WTC11 (cell line): ENCODE data around the gene IFT27. TPM values are rescaled to one million over a fixed set of nuclear protein-coding genes. Genes with fewer than 3 reads are reported as not detected.

ENCODE experiments used
- ATAC-seq: fragments of 200-7000 bp; cut with Tn5 transposase; 2 replicates; pipeline ENCODE4 v1.10.0; 2021; ENCODE audit warnings: mild to moderate bottlenecking, moderate library complexity
- CTCF ChIA-PET: fragments of 300-600 bp; sonication (Branson Sonifier 250); formaldehyde crosslinking; loops from one replicate; lab custom pipeline; 2021; ENCODE audit warnings: antibody characterized with exemption; lab: Charles Lee
- POLR2A ChIA-PET: fragments of 350-600 bp; sonication (Branson Sonifier 250); formaldehyde crosslinking; loops from one replicate; lab custom pipeline; 2021; ENCODE audit warnings: antibody characterized with exemption; lab: Charles Lee
- DNase-seq: peaks from one replicate; pipeline ENCODE4 v3.0.0; 2021; ENCODE audit warnings: low spot score
- H3K27ac Mint-ChIP-seq: 2 replicates; pipeline ENCODE4 v1.8.0; 2021; ENCODE audit warnings: mixed read lengths
- H3K27me3 Mint-ChIP-seq: 2 replicates; pipeline ENCODE4 v1.8.0; 2021; ENCODE audit warnings: low read depth, mild to moderate bottlenecking, moderate library complexity, mixed read lengths
- H3K36me3 Mint-ChIP-seq: 2 replicates; pipeline ENCODE4 v1.8.0; 2021; ENCODE audit warnings: mixed read lengths
- H3K4me1 Mint-ChIP-seq: 2 replicates; pipeline ENCODE4 v1.8.0; 2022; ENCODE audit warnings: mixed read lengths
- H3K4me3 Mint-ChIP-seq: 2 replicates; pipeline ENCODE4 v1.8.0; 2021; ENCODE audit warnings: mild to moderate bottlenecking, moderate library complexity, mixed read lengths
- H3K9me3 Mint-ChIP-seq: 2 replicates; pipeline ENCODE4 v1.8.0; 2021; ENCODE audit warnings: mixed read lengths
- ATF2 ChIP-seq: sonication (generic); formaldehyde crosslinking; IDR thresholded peaks from 2 replicates; pipeline ENCODE4 v1.8.1; 2022; ENCODE audit warnings: low read depth, missing genetic modification reagents, borderline replicate concordance
- CBFB ChIP-seq: sonication (generic); formaldehyde crosslinking; IDR thresholded peaks from 2 replicates; pipeline ENCODE4 v1.8.1; 2022; ENCODE audit warnings: mild to moderate bottlenecking, low read depth, missing genetic modification reagents
- CREM ChIP-seq: sonication (generic); formaldehyde crosslinking; IDR thresholded peaks from 2 replicates; pipeline ENCODE4 v1.8.1; 2022; ENCODE audit warnings: mild to moderate bottlenecking, missing genetic modification reagents, moderate library complexity
- E2F5 ChIP-seq: sonication (generic); formaldehyde crosslinking; IDR thresholded peaks from 2 replicates; pipeline ENCODE4 v1.8.1; 2022; ENCODE audit warnings: mild to moderate bottlenecking, moderate library complexity, missing genetic modification reagents
- EMX1 ChIP-seq: fragments of 250-450 bp; sonication (Bioruptor Pico); IDR thresholded peaks from 2 replicates; pipeline ENCODE4 v1.8.0; 2021; ENCODE audit warnings: mild to moderate bottlenecking
- GTF2I ChIP-seq: fragments of 250-450 bp; sonication (Bioruptor Pico); conservative IDR thresholded peaks from 2 replicates; pipeline ENCODE4 v1.4.0; 2021; ENCODE audit warnings: mild to moderate bottlenecking
- NR3C1 ChIP-seq: sonication (generic); formaldehyde crosslinking; conservative IDR thresholded peaks from 2 replicates; pipeline ENCODE4 v1.8.1; 2023; ENCODE audit warnings: low read depth, mild to moderate bottlenecking, missing genetic modification reagents
- OVOL2 ChIP-seq: fragments of 250-450 bp; sonication (Bioruptor Pico); IDR thresholded peaks from 2 replicates; pipeline ENCODE4 v1.9.0; 2021; ENCODE audit warnings: mild to moderate bottlenecking, borderline replicate concordance
- SMAD3 ChIP-seq: sonication (generic); formaldehyde crosslinking; IDR thresholded peaks from 2 replicates; pipeline ENCODE4 v1.8.0; 2022; ENCODE audit warnings: missing genetic modification reagents, mild to moderate bottlenecking, borderline replicate concordance
- TP53 ChIP-seq: sonication (generic); formaldehyde crosslinking; IDR thresholded peaks from 2 replicates; pipeline ENCODE4 v1.8.1; 2023; ENCODE audit warnings: mild to moderate bottlenecking, missing genetic modification reagents
- ZNF121 ChIP-seq: sonication (generic); formaldehyde crosslinking; IDR thresholded peaks from 2 replicates; pipeline ENCODE4 v1.8.0; 2023; ENCODE audit warnings: missing genetic modification reagents
- ZNF232 ChIP-seq: sonication (generic); formaldehyde crosslinking; IDR thresholded peaks from 2 replicates; pipeline ENCODE4 v1.8.0; 2022; ENCODE audit warnings: mild to moderate bottlenecking, missing genetic modification reagents
- ZNF263 ChIP-seq: sonication (generic); formaldehyde crosslinking; IDR thresholded peaks from 2 replicates; pipeline ENCODE4 v1.8.1; 2022; ENCODE audit warnings: low read depth, mild to moderate bottlenecking, moderate library complexity, missing genetic modification reagents
- ZNF317 ChIP-seq: sonication (generic); formaldehyde crosslinking; IDR thresholded peaks from 2 replicates; pipeline ENCODE4 v1.8.1; 2023; ENCODE audit warnings: low read depth, mild to moderate bottlenecking, moderate library complexity, missing genetic modification reagents, borderline replicate concordance
- ZSCAN18 ChIP-seq: fragments of 250-450 bp; sonication (Bioruptor Pico); IDR thresholded peaks from 2 replicates; pipeline ENCODE4 v2.1.2; 2022; ENCODE audit warnings: mild to moderate bottlenecking, moderate library complexity
- total RNA-seq: library from RNA; stranded (reverse); gene quantifications from 3 replicates; pipeline ENCODE4 v1.2.3, GENCODE V29; 2021
- TF ChIP-seq, protein P1 (sequence below): sonication (generic); formaldehyde crosslinking; conservative IDR thresholded peaks from 2 replicates; pipeline ENCODE4 v1.8.1; 2023; ENCODE audit warnings: mild to moderate bottlenecking, low read depth, missing genetic modification reagents, moderate library complexity
- TF ChIP-seq, protein P2 (sequence below): sonication (generic); formaldehyde crosslinking; IDR thresholded peaks from 2 replicates; pipeline ENCODE4 v1.8.1; 2022; ENCODE audit warnings: mild to moderate bottlenecking, missing genetic modification reagents, moderate library complexity, borderline replicate concordance

Gene IFT27
- total RNA-seq, 1 experiment from 2014 or later = 47.9 TPM

- no peak for TF ChIP-seq ZNF317 (CRISPR knock-in tag)
- no peak for TF ChIP-seq E2F5
- no peak for TF ChIP-seq CREM (CRISPR knock-in tag)
- no peak for TF ChIP-seq TP53 (CRISPR knock-in tag)
- TF ChIP-seq ZNF263 (CRISPR knock-in tag) = no peak
- no peak for TF ChIP-seq EMX1 (CRISPR knock-in tag)
- no peak for TF ChIP-seq ZNF232 (CRISPR knock-in tag)
- TF ChIP-seq ATF2 = no peak
- no peak for TF ChIP-seq ZNF121 (CRISPR knock-in tag)
Observed at GRCh38 chr22:36773935-36774334, 2.0 kb downstream of the IFT27 start (continued).

GRCh38 chr22:36772451-36772850 lies 3.5 kb downstream of the IFT27 start:
- Mint-ChIP-seq H3K27ac (no peak overlapping the region), H3K9me3 (peaks cover 4% of the 10 kb centered on the region), H3K4me3 (no peak overlapping the region), H3K36me3 (peaks cover 17% of the 10 kb centered on the region), H3K4me1 (peaks cover 19% of the 10 kb centered on the region), H3K27me3 (peaks cover 11% of the 10 kb centered on the region)
- CTCF ChIA-PET = interaction anchor here (1.5 to 4.1 kb wide), 3 partner anchors 10 to 84 kb away, joined by 3 to 46 read pairs (median 11); no protein-coding TSS in a partner anchor
- TF ChIP-seq OVOL2 (CRISPR knock-in tag) (no peak), ZSCAN18 (no peak), GTF2I (no peak), NR3C1 (CRISPR knock-in tag) (no peak), SMAD3 (CRISPR knock-in tag) (no peak), CBFB (CRISPR knock-in tag) (no peak)
- TF ChIP-seq, protein P1, sequence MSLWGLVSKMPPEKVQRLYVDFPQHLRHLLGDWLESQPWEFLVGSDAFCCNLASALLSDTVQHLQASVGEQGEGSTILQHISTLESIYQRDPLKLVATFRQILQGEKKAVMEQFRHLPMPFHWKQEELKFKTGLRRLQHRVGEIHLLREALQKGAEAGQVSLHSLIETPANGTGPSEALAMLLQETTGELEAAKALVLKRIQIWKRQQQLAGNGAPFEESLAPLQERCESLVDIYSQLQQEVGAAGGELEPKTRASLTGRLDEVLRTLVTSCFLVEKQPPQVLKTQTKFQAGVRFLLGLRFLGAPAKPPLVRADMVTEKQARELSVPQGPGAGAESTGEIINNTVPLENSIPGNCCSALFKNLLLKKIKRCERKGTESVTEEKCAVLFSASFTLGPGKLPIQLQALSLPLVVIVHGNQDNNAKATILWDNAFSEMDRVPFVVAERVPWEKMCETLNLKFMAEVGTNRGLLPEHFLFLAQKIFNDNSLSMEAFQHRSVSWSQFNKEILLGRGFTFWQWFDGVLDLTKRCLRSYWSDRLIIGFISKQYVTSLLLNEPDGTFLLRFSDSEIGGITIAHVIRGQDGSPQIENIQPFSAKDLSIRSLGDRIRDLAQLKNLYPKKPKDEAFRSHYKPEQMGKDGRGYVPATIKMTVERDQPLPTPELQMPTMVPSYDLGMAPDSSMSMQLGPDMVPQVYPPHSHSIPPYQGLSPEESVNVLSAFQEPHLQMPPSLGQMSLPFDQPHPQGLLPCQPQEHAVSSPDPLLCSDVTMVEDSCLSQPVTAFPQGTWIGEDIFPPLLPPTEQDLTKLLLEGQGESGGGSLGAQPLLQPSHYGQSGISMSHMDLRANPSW (CRISPR knock-in tag) = no peak
- TF ChIP-seq, protein P2, sequence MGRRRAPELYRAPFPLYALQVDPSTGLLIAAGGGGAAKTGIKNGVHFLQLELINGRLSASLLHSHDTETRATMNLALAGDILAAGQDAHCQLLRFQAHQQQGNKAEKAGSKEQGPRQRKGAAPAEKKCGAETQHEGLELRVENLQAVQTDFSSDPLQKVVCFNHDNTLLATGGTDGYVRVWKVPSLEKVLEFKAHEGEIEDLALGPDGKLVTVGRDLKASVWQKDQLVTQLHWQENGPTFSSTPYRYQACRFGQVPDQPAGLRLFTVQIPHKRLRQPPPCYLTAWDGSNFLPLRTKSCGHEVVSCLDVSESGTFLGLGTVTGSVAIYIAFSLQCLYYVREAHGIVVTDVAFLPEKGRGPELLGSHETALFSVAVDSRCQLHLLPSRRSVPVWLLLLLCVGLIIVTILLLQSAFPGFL (CRISPR knock-in tag) = no peak
- POLR2A ChIA-PET = no interaction called here
- DNase-seq (no peak), ATAC-seq (no peak)
